ENCODE data around the gene GPATCH1.

DNA sequence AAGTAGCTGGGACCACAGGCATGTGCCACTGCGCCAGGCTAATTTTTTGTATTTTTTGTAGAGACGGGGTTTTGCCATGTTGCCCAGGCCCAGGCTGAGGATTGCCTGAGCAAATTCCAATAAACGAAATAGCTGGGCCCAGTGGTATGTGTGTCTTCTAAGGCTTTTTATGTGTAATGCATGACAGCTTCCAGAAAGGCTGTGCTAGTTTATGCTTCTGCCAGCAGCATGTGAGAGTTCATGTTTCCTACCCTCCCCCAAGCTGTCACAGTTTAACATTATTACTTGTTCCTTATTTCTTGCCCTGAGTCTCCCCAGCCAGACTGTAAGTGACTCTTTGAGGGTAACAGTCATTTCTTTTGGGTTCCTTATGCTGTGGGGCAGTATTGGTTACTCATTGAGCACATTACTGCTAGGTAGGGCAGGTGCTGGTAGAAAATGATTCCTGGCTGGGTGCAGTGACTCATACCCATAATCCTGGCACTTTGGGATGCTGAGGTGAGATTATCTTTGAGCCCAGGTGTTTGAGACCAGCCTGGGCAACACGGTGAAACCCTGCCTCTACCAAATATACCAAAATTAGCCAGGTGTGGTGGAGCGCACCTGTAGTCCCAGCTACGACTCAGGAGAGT lies 13.6 kb downstream of the GPATCH1 start:
- TF ChIP-seq, protein P1, sequence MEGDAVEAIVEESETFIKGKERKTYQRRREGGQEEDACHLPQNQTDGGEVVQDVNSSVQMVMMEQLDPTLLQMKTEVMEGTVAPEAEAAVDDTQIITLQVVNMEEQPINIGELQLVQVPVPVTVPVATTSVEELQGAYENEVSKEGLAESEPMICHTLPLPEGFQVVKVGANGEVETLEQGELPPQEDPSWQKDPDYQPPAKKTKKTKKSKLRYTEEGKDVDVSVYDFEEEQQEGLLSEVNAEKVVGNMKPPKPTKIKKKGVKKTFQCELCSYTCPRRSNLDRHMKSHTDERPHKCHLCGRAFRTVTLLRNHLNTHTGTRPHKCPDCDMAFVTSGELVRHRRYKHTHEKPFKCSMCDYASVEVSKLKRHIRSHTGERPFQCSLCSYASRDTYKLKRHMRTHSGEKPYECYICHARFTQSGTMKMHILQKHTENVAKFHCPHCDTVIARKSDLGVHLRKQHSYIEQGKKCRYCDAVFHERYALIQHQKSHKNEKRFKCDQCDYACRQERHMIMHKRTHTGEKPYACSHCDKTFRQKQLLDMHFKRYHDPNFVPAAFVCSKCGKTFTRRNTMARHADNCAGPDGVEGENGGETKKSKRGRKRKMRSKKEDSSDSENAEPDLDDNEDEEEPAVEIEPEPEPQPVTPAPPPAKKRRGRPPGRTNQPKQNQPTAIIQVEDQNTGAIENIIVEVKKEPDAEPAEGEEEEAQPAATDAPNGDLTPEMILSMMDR (IDR thresholded peaks at IDR 0.05; ENCODE audit: low read depth, low read length, poor library complexity, severe bottlenecking), result no peak
- no peak for TF ChIP-seq EZH2phosphoT487 (IDR thresholded peaks at IDR 0.05; ENCODE audit: borderline replicate concordance, low read length)
